ENCODE results near the gene VSIG8.

DNA sequence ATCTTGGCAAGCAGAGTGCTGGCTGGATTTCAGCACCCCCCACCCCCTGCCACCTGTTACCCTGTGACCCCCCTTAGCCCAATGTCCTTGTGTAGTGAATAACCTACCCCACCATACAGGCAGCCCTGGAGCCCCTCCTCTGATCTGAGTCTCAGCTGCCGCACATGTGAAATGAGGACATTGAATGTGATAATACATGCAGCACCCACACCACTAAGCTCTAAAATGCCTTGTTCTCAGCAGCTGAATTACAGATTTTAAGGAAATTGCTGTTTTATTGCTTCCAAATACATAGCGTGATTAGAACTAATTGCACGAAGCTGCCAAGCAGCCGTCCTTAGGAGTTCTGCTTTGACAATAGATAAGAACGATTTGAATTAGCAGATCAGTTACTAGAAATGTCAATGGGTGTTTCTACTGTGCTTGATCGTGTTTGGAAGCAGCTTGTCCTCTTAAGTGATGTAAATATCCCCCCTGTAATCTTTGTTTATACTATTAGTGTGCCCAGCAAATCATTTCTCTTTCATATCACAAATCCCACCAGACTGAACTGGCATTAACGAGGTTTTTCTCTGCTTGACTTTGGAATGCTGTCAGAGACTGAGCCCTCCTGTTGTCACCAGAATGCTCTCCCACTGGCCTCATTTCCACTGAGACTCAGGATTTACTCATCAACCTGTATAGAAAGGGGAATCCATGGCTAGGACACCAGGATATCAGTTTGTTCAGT, 30.9 kb downstream of the VSIG8 start:
- TF ChIP-seq FOXA1 (IDR thresholded peaks at IDR 0.05) (no peak), TARDBP (IDR thresholded peaks at IDR 0.05) (no peak)
